Skeletal muscle tissue (tissue), 4 donors: ENCODE results near the gene OVCH2. TPM values are rescaled to one million over a fixed set of nuclear protein-coding genes. Genes with fewer than 3 reads are reported as not detected.

Experiments used
- H3K27ac ChIP-seq: one replicate; pipeline ENCODE4 v1.7.0; 2013; ENCODE audit warnings: mild to moderate bottlenecking, low read depth, low read length, inconsistent platforms
- H3K27me3 ChIP-seq, 3 donors: one replicate each; pipeline ENCODE4 v1.7.0; 2013; ENCODE audit warnings: low read length in 3 of 3; ENCODE audit not compliant: control insufficient read depth in 3 of 3, insufficient read depth in 3 of 3
- H3K36me3 ChIP-seq, 3 donors: one replicate each; pipeline ENCODE4 v1.7.0; 2013; ENCODE audit warnings: low read length in 3 of 3; ENCODE audit not compliant: control insufficient read depth in 3 of 3, insufficient read depth in 3 of 3
- H3K4me1 ChIP-seq, 3 donors: one replicate each; pipeline ENCODE4 v1.7.0; 2013; ENCODE audit warnings: low read length in 3 of 3, mild to moderate bottlenecking in 3 of 3; ENCODE audit not compliant: control insufficient read depth in 3 of 3, insufficient read depth in 3 of 3
- H3K4me3 ChIP-seq, 3 donors: one replicate each; pipeline ENCODE4 v1.7.0; 2013; ENCODE audit warnings: low read length in 3 of 3
- H3K9ac ChIP-seq, 3 donors: one replicate each; pipeline ENCODE4 v1.7.0; 2013; ENCODE audit warnings: low read length in 3 of 3, mild to moderate bottlenecking in 3 of 3, moderate library complexity in 2 of 3, low read depth in 1 of 3
- H3K9me3 ChIP-seq, 3 donors: one replicate each; pipeline ENCODE4 v1.7.0; 2013; ENCODE audit warnings: low read length in 3 of 3; ENCODE audit not compliant: control insufficient read depth in 3 of 3
- total RNA-seq: library from RNA; depleted of rRNA; stranded (reverse); fragments of >200 nt; gene quantifications from one replicate; pipeline ENCODE4 v1.2.3, GENCODE V29; 2014
- donor health status: Osteomylitis.

The OVCH2 gene
- total RNA-seq, 1 donor from 2014 or later: not detected

DNA sequence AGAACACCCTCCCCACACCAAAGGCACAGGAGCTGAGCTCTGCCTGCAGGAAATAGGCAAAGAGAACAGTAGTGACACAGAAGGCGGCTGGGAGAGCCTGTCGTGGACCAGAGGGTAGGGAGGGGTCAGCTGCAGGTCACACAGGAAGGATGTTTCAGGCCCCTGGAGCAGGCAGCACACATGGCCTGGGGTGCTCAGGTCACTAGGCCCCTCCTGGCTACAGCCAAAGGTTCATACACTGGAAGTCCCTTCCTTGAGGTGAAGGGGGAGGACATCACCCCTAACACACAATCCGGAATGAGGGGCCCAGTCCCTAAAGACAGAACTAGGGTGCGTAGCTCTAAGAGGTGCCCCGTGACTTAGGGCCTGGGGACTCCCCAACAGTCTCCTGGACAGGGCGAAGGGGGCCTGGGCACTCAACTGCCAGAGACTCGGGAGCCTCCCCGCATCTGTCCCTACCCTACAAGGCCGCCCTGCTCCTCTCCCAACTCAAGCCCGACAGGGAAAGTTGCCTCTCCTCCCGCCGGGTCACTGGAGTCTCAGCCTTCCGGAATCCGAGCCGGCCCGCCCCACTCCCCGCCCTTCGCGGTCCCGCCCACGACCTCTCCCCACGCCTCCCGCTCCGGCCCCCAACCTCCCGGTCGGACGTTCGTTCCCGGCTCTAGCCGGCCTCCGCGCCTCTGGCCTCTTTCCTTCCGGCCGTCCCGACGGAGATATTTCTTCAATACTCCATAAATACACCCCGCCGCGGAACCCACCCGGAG, 33.1 kb downstream of the OVCH2 start, which contains the start of gene CYB5R2:
CYB5R2 (minus strand) TSS at position 541 of the 764 bp plus-strand sequence. CDS start 675 bp downstream, outside the sequence.
- Histone ChIP-seq H3K4me3 (peak within 1 kb of the TSS; percentile 57 to 74 (median 65)), H3K4me1 (peaks cover 10 to 22% (median 13%) of the 10 kb centered on the region in 3 donors), H3K9ac (peak within 1 kb of the TSS; percentile 53 to 73 (median 70)), H3K36me3 (peaks cover 2 to 8% (median 3%) of the 10 kb centered on the region in 3 donors), H3K27me3 (peaks cover 6 to 11% (median 8%) of the 10 kb centered on the region in 3 donors), H3K27ac (no peak within 1 kb of the TSS), H3K9me3 (no peaks in the 10 kb centered on the region)

DNA sequence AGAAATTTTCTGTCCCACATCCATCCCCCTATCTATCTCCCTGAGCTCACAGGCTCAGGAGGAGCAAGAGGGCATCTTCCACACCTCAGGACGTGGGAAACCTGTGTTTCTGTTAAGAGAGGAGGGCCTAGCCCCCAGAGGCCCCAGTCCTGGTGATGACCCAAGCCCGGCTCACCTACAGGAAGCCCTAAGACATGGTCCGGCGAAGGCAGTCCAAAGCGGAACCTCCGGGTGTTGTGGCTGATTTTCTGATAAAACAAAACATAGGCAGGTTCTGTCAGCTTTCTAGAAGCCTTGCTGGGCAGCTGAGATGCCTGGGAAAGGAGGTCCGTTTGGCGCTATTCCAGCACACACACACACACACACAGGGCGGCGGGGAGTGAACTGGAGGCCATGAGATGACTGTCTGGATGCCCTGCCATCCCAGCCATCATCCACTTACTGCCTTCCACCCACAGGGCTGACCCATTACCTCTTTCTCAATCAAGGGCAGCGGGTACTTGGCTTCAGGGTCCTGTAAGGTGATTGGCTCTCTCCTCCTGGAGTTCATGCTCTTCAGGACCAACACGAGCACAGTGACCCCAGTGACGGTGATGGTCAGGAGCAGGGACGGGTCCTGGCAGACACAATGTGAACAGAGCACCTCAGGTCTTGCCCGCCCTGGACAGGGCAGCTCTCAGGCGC, 33.9 kb downstream of the OVCH2 start:
- H3K9ac ChIP-seq: peak overlapping the region in 2 of 3 donors; percentile 70 to 73
- no peak overlapping the region for H3K27ac ChIP-seq
- H3K27me3 ChIP-seq: peaks cover 6 to 11% (median 8%) of the 10 kb centered on the region in 3 donors
- H3K9me3 ChIP-seq: no peaks in the 10 kb centered on the region
- peaks cover 10 to 22% (median 13%) of the 10 kb centered on the region in 3 donors for H3K4me1 ChIP-seq
- H3K4me3 ChIP-seq: peak overlapping the region in 2 of 3 donors; percentile 57 to 74
- H3K36me3 ChIP-seq: peaks cover 5 to 15% (median 10%) of the 10 kb centered on the region in 3 donors

DNA sequence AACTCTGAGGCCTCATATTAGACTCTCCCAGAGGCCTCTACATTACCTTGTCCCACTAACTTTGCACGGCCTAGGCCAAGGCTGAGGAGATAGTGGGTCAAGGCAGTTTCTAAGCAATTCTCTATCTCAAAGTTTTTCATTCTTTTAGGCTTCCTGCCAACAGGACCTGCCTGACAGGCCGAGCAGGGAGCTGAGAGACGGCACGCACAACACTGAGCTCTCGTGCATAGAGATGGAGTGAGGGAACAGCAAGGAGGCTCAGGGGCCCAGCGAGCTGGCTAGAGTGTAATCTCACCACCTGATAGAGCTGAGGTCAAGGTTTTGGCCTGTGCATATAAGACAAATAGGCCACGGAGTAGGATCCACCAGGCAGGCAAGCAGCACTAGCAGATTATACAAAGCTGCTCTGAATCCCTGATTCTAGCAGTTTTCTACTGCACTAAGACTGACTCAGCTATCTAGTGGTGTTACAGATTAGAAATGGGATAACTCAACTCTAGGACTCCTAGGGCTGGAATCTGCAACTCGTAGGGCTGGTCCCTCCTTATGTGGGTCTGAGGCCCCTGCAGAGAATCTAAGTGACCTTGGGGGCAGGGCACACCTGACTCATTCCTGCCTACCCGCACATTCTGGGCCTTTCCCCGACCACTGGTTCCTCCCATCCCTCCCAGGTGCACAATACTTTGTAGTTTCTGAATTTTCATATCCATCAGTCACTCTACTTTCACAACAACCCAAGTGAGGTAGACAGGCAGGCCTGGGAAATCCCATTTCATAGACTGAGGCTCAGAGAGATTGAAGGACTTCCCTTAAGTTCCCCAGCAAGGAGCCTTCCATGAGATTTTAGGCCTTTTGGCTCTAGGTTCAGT, 34.7 kb downstream of the OVCH2 start:
- Histone ChIP-seq H3K9ac (no peak overlapping the region), H3K27ac (no peak overlapping the region), H3K36me3 (peaks cover 9 to 19% (median 16%) of the 10 kb centered on the region in 3 donors), H3K27me3 (peaks cover 6 to 11% (median 8%) of the 10 kb centered on the region in 3 donors), H3K9me3 (no peaks in the 10 kb centered on the region), H3K4me1 (peaks cover 10 to 22% (median 13%) of the 10 kb centered on the region in 3 donors), H3K4me3 (no peak overlapping the region)

DNA sequence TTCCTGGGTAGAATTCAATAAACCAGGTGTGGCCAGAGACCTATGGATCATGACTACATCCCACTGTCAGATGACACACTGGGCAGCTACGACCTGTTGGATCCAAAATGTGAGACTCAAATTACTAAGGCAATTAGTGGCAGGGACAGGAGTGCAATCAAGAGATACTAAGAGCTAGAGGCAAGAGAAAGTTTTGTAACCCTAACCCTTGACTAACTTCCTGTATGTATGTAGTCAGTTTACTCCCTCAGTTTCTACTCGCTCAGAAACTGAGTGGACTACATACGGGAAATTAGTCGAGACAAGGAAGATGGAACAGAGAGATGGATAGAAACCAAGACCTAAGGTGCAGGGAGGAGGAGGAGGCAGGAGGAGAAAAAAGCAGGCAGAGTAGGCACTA, 35.6 kb downstream of the OVCH2 start:
- peaks cover 6 to 11% (median 8%) of the 10 kb centered on the region in 3 donors for H3K27me3 ChIP-seq
- H3K36me3 ChIP-seq: peaks cover 12 to 23% (median 21%) of the 10 kb centered on the region in 3 donors
- peaks cover 10 to 25% (median 15%) of the 10 kb centered on the region in 3 donors for H3K4me1 ChIP-seq
- no peak overlapping the region for H3K4me3 ChIP-seq
- H3K9ac ChIP-seq: no peak overlapping the region
- H3K9me3 ChIP-seq: no peaks in the 10 kb centered on the region
- H3K27ac ChIP-seq: no peak overlapping the region

DNA sequence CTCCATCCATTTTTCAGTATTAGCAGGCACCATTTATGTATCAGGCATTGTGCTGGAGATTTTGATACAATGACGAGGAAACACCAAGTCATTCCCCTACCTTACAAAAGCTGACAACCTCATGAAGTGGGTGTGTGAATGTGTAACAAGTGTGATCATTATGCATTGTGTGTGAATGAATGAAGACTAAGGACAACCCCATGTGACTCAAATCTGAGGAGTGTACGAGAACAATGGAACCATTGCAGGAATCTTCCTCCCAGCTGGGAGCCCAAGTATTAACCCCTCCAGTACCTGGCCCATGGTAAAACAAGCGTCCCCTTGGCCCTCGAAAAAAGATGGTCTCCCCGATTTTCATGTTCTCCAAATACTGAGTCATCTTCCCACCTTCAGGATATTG, 37.4 kb downstream of the OVCH2 start:
- Histone ChIP-seq H3K36me3 (peaks cover 17 to 31% (median 25%) of the 10 kb centered on the region in 3 donors), H3K4me3 (no peak overlapping the region), H3K9me3 (no peaks in the 10 kb centered on the region)

DNA sequence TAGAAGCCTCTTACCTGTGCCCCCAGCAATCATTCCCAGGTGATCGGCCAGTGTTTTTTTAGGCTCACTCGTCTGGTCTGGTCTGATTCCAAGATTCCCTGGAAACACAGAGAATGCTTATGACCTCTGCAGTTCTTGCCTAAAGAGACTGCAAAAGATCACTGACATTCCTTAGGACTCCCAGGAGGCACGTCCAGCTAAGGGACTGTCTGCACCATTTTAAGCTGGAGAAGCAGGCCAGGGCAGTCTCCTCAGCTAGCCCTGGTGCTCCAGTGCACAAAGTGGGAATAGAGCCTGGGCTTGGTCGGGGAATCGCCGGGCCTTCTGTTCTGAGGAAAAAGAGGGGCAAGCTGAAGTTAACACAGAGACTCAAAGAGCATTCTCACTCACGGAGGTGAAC, 37.8 kb downstream of the OVCH2 start:
- H3K9ac ChIP-seq: no peak overlapping the region

More for the DNA sequence above, 37.4 kb downstream of the OVCH2 start:
- H3K27ac ChIP-seq: no peak overlapping the region
- H3K27me3 ChIP-seq: peaks cover 6 to 10% (median 8%) of the 10 kb centered on the region in 3 donors
- H3K4me1 ChIP-seq: peaks cover 10 to 22% (median 18%) of the 10 kb centered on the region in 3 donors
- no peak overlapping the region for H3K9ac ChIP-seq

DNA sequence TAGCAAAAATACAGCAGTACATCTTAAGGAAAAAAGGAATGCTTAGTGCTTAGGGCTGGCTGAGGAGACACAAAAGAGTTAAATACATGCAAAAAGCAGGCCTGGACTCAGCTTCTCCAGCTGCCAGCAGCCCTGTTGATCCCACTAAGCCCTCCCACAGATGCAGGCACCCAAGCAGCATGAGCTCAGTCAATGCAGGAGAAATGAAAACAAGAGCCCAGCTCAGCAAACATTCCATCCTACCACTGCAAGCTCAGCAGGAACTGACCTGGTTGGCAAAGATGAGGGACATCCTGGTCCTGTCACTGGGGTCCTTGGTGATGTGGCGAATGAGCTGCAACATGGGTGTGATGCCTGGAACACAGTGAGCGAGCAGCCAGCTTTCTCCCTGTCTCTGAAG, 38.8 kb downstream of the OVCH2 start:
- H3K4me1 ChIP-seq: peaks cover 2 to 12% (median 7%) of the 10 kb centered on the region in 3 donors
- no peaks in the 10 kb centered on the region for H3K9me3 ChIP-seq
- no peak overlapping the region for H3K4me3 ChIP-seq
- peak overlapping the region in 1 of 3 donors; percentile 33 for H3K9ac ChIP-seq
- H3K27ac ChIP-seq: no peak overlapping the region
- H3K27me3 ChIP-seq: peaks cover 0 to 5% (median under 1%) of the 10 kb centered on the region in 3 donors
- H3K36me3 ChIP-seq: peaks cover 17 to 31% (median 25%) of the 10 kb centered on the region in 3 donors

More for the DNA sequence above, 37.8 kb downstream of the OVCH2 start:
- H3K27ac ChIP-seq: no peak overlapping the region
- H3K27me3 ChIP-seq: peaks cover 6 to 8% (median 8%) of the 10 kb centered on the region in 3 donors
- H3K4me3 ChIP-seq: no peak overlapping the region
- H3K4me1 ChIP-seq: peaks cover 10 to 20% (median 16%) of the 10 kb centered on the region in 3 donors
- peaks cover 17 to 31% (median 25%) of the 10 kb centered on the region in 3 donors for H3K36me3 ChIP-seq
- no peaks in the 10 kb centered on the region for H3K9me3 ChIP-seq

DNA sequence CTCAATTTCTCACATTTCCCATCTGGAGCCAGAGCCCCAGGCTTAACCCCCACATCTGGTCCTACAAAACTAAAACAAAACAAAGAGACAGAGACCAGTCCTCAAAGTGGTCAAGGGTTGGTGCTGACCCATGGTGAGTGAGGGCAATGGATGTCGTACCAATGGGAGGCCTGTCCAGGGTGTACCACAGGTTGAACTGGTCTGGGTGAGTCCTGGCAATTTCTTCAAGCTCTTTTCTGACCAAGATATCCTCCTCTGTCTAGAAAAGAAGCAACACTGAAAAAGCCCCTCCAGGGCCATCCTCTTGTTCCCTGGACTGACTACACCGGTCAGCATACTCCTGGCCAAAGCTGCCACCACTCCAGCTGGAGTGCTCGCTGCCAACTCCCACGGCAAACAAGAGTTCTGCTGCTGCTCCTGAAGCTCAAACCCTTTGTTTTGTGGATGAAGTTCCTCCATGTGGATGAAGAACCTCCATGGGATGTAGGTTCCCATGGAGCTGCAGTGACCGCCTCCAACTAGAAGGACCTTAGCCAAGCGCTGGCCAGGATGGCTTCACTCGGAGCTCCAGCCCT, 39.9 kb downstream of the OVCH2 start:
- H3K36me3 ChIP-seq: peaks cover 17 to 31% (median 25%) of the 10 kb centered on the region in 3 donors
- H3K27ac ChIP-seq: no peak overlapping the region
- H3K4me3 ChIP-seq: no peak overlapping the region
- H3K27me3 ChIP-seq: peaks cover 0 to under 1% (median 0%) of the 10 kb centered on the region in 3 donors
- no peaks in the 10 kb centered on the region for H3K9me3 ChIP-seq
- H3K4me1 ChIP-seq: peaks cover 0 to 8% (median 5%) of the 10 kb centered on the region in 3 donors
- no peak overlapping the region for H3K9ac ChIP-seq
